Measurements from ENCODE around the gene GUCY1A1.

Gene GUCY1A1

GRCh38 chr4:155666344-155667221 lies at the start of gene GUCY1A1:
TSS of gene GUCY1A1 (plus strand) at chr4:155666848. CDS start at chr4:155696868, 30,020 bp downstream.
- DNase-seq (ENCODE audit: low read depth) = no peak
- no peak for TF ChIP-seq CTCF (IDR thresholded peaks at IDR 0.05; ENCODE audit: control insufficient read depth, extremely low read depth, insufficient read depth)
- H3K4me3 ChIP-seq (ENCODE audit: low read depth, low read length) = peak within 1 kb of the TSS; percentile 81

- no peak for DNase-seq (ENCODE audit: low read depth)
- no peak for TF ChIP-seq CTCF (IDR thresholded peaks at IDR 0.05; ENCODE audit: control insufficient read depth, extremely low read depth, insufficient read depth)
- no peak overlapping the region for H3K4me3 ChIP-seq (ENCODE audit: low read depth, low read length)
Observed at GRCh38 chr4:155617296-155617695, 49.4 kb upstream of the GUCY1A1 start.

GRCh38 chr4:155618183-155618838 lies 48.3 kb upstream of the GUCY1A1 start:
- H3K4me3 ChIP-seq (ENCODE audit: low read depth, low read length) = no peak overlapping the region
- no peak for TF ChIP-seq CTCF (IDR thresholded peaks at IDR 0.05; ENCODE audit: control insufficient read depth, extremely low read depth, insufficient read depth)
- DNase-seq (ENCODE audit: low read depth) = no peak

- DNase-seq (ENCODE audit: low read depth) = no peak
- H3K4me3 ChIP-seq (ENCODE audit: low read depth, low read length) = no peak overlapping the region
- no peak for TF ChIP-seq CTCF (IDR thresholded peaks at IDR 0.05; ENCODE audit: control insufficient read depth, extremely low read depth, insufficient read depth)
Observed at GRCh38 chr4:155620637-155621036, 46.0 kb upstream of the GUCY1A1 start.

GRCh38 chr4:155624478-155624877 lies 42.2 kb upstream of the GUCY1A1 start:
- no peak overlapping the region for H3K4me3 ChIP-seq (ENCODE audit: low read depth, low read length)
- no peak for DNase-seq (ENCODE audit: low read depth)
- no peak for TF ChIP-seq CTCF (IDR thresholded peaks at IDR 0.05; ENCODE audit: control insufficient read depth, extremely low read depth, insufficient read depth)

GRCh38 chr4:155626561-155626960 lies 40.1 kb upstream of the GUCY1A1 start:
- H3K4me3 ChIP-seq (ENCODE audit: low read depth, low read length) = no peak overlapping the region
- DNase-seq (ENCODE audit: low read depth) = no peak
- TF ChIP-seq CTCF (IDR thresholded peaks at IDR 0.05; ENCODE audit: control insufficient read depth, extremely low read depth, insufficient read depth) = no peak

Measured in LNCaP clone FGC (cell line).